ENCODE data around the gene SUFU. TPM values are rescaled to one million over a fixed set of nuclear protein-coding genes. Genes with fewer than 3 reads are reported as not detected.

Gene SUFU
- total RNA-seq, 1 donor = 3.6 TPM

- H3K36me3 ChIP-seq (ENCODE audit: insufficient read depth, low read length) = peaks cover 73% of the 10 kb centered on the region
- no peaks in the 10 kb centered on the region for H3K27me3 ChIP-seq (ENCODE audit: insufficient read depth, low read length)
- H3K27ac ChIP-seq (ENCODE audit: low read depth, low read length) = no peak overlapping the region
- H3K4me1 ChIP-seq (ENCODE audit: insufficient read depth, low read length) = no peaks in the 10 kb centered on the region
- H3K4me3 ChIP-seq (ENCODE audit: insufficient read depth, low read length) = no peak overlapping the region
- peaks cover 69% of the 10 kb centered on the region for H4K20me1 ChIP-seq (ENCODE audit: insufficient read depth, low read length)
- no peak overlapping the region for H2AFZ ChIP-seq (ENCODE audit: low read length)
- H3K9me3 ChIP-seq (ENCODE audit: low read depth, low read length) = no peaks in the 10 kb centered on the region
- no peak overlapping the region for H3K4me2 ChIP-seq (ENCODE audit: insufficient read depth, low read length)
- peak; percentile 79 for DNase-seq (ENCODE audit: insufficient read length, low spot score, missing footprints)
- no peak for TF ChIP-seq CTCF (IDR thresholded peaks at IDR 0.05; ENCODE audit: extremely low read depth, low read depth, low read length)
- peaks cover 81% of the 10 kb centered on the region for H3K79me2 ChIP-seq (ENCODE audit: insufficient read depth, low read length)
Observed at GRCh38 chr10:102654969-102655368, 151.2 kb downstream of the SUFU start.

GRCh38 chr10:102656026-102656425, 152.3 kb downstream of the SUFU start:
- H3K4me3 ChIP-seq (ENCODE audit: insufficient read depth, low read length) = no peak overlapping the region
- H3K4me1 ChIP-seq (ENCODE audit: insufficient read depth, low read length) = peaks cover 8% of the 10 kb centered on the region
- H3K79me2 ChIP-seq (ENCODE audit: insufficient read depth, low read length) = peaks cover 70% of the 10 kb centered on the region
- peaks cover 70% of the 10 kb centered on the region for H3K36me3 ChIP-seq (ENCODE audit: insufficient read depth, low read length)
- no peak overlapping the region for H3K27ac ChIP-seq (ENCODE audit: low read depth, low read length)
- no peaks in the 10 kb centered on the region for H3K27me3 ChIP-seq (ENCODE audit: insufficient read depth, low read length)
- no peak for TF ChIP-seq CTCF (IDR thresholded peaks at IDR 0.05; ENCODE audit: extremely low read depth, low read depth, low read length)
- peaks cover 65% of the 10 kb centered on the region for H4K20me1 ChIP-seq (ENCODE audit: insufficient read depth, low read length)
- H2AFZ ChIP-seq (ENCODE audit: low read length) = no peak overlapping the region
- H3K4me2 ChIP-seq (ENCODE audit: insufficient read depth, low read length) = no peak overlapping the region
- peak; percentile 69 for DNase-seq (ENCODE audit: insufficient read length, low spot score, missing footprints)
- H3K9me3 ChIP-seq (ENCODE audit: low read depth, low read length) = no peaks in the 10 kb centered on the region

GRCh38 chr10:102656791-102657371, 153.1 kb downstream of the SUFU start:
- H3K27ac ChIP-seq (ENCODE audit: low read depth, low read length) = no peak overlapping the region
- H4K20me1 ChIP-seq (ENCODE audit: insufficient read depth, low read length) = peaks cover 56% of the 10 kb centered on the region
- H3K36me3 ChIP-seq (ENCODE audit: insufficient read depth, low read length) = peaks cover 61% of the 10 kb centered on the region
- H3K4me1 ChIP-seq (ENCODE audit: insufficient read depth, low read length) = peaks cover 8% of the 10 kb centered on the region
- no peak overlapping the region for H3K4me2 ChIP-seq (ENCODE audit: insufficient read depth, low read length)
- peak; percentile 52 for DNase-seq (ENCODE audit: insufficient read length, low spot score, missing footprints)
- peaks cover 62% of the 10 kb centered on the region for H3K79me2 ChIP-seq (ENCODE audit: insufficient read depth, low read length)
- H3K27me3 ChIP-seq (ENCODE audit: insufficient read depth, low read length) = no peaks in the 10 kb centered on the region
- no peak for TF ChIP-seq CTCF (IDR thresholded peaks at IDR 0.05; ENCODE audit: extremely low read depth, low read depth, low read length)
- no peak overlapping the region for H3K4me3 ChIP-seq (ENCODE audit: insufficient read depth, low read length)
- H3K9me3 ChIP-seq (ENCODE audit: low read depth, low read length) = no peaks in the 10 kb centered on the region
- no peak overlapping the region for H2AFZ ChIP-seq (ENCODE audit: low read length)

GRCh38 chr10:102657451-102657850, 153.7 kb downstream of the SUFU start:
- H3K79me2 ChIP-seq (ENCODE audit: insufficient read depth, low read length) = peaks cover 56% of the 10 kb centered on the region
- peak; percentile 50 for DNase-seq (ENCODE audit: insufficient read length, low spot score, missing footprints)
- no peak overlapping the region for H3K4me3 ChIP-seq (ENCODE audit: insufficient read depth, low read length)
- H3K27ac ChIP-seq (ENCODE audit: low read depth, low read length) = no peak overlapping the region
- H3K9me3 ChIP-seq (ENCODE audit: low read depth, low read length) = no peaks in the 10 kb centered on the region
- no peak overlapping the region for H3K4me2 ChIP-seq (ENCODE audit: insufficient read depth, low read length)
- H3K36me3 ChIP-seq (ENCODE audit: insufficient read depth, low read length) = peaks cover 59% of the 10 kb centered on the region
- H3K4me1 ChIP-seq (ENCODE audit: insufficient read depth, low read length) = peaks cover 8% of the 10 kb centered on the region
- H3K27me3 ChIP-seq (ENCODE audit: insufficient read depth, low read length) = no peaks in the 10 kb centered on the region
- peaks cover 51% of the 10 kb centered on the region for H4K20me1 ChIP-seq (ENCODE audit: insufficient read depth, low read length)
- no peak overlapping the region for H2AFZ ChIP-seq (ENCODE audit: low read length)
- TF ChIP-seq CTCF (IDR thresholded peaks at IDR 0.05; ENCODE audit: extremely low read depth, low read depth, low read length) = no peak

Measured in osteoblast (primary cell).